ENCODE measurements around the gene MTHFR.

The MTHFR gene

DNA sequence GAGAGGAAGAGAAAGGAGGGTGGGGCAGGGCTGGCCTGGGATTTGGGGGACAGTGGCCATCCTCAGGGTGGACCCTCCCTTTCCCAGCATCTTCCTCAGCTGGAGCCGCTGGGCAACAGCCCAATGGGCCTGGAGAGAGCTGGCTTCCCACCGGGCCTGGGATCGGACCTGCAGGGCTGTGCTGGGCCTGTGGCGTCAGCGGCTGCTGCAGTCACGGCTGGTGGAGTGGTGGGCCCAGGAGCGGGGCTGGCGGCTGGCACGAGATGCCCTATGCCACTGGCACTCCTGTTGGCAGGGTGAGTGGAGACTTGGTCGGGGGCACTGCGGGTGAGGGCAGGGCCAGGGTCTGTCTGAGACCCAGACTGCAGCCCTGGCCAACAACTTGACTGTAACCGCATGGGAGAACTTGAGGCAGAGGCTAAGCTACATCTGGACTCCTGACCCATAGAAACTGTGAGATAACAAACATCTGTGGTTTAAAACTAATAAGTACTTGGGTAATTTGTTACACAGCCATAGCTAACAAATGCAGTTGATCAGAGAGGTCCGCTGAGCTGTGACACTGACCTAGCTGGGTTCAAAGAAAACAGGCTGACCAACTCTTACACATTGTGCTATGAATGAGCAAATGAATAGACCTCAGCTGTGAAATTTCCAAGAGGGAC lies 25.9 kb downstream of the MTHFR start:
- DNase-seq, result no peak

DNA sequence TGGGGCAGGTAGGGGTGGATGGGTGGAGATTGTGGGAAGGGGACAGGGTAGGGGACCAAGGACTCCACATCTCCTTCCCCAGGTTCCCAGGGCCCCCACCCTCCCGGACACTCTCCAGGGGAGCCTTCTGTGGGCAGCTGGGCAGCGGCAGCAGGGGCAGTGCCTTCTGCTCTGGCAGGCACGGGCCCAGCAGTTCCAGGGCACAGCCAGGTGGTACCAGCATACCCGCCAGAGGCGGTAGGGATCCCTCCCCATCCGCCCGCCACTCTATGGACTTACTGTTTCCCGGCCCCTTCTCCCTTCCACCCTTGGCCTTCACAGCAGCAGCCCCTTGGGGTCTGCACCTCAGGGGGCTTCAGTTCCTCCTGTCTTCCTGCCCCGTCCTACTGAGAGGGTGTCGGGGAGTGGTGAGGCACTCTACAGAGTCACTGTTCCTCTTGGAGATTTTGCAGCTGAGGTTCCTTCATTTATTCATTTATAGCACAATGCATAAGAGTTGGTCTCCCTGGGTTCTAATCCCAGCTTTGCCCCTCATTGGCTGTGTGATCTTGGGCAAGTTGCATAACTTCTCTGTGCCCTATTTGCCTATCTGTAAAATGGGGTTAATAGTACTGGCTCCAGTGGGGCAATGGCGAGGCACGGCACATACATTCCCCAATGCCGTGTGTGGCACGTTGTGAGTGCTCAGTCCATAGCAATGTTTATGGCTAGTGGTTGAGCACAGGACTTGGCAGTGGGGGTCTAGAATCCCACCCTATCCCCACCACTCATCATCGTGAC lies 26.7 kb downstream of the MTHFR start:
- DNase-seq, result no peak

DNA sequence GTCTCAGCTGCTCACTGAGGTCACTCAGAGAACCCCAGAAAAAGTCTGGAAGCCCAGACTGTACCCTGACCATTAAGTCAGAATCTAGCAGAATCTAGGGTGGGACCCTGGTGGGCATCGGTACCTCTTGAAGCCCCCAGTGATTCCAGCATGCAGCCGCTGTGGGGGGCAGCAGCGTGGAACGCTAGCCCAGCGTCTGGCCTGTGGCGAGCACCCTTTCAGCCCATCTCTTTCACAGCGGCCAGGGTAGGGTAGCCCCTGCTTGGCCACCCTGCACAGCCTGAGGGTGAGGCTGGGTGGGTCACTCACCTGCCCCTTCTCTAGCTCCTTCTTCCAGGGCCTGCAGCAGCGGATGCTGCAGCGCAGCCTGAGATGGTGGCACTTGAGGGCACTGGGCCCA lies 27.4 kb downstream of the MTHFR start:
- no peak for DNase-seq

DNA sequence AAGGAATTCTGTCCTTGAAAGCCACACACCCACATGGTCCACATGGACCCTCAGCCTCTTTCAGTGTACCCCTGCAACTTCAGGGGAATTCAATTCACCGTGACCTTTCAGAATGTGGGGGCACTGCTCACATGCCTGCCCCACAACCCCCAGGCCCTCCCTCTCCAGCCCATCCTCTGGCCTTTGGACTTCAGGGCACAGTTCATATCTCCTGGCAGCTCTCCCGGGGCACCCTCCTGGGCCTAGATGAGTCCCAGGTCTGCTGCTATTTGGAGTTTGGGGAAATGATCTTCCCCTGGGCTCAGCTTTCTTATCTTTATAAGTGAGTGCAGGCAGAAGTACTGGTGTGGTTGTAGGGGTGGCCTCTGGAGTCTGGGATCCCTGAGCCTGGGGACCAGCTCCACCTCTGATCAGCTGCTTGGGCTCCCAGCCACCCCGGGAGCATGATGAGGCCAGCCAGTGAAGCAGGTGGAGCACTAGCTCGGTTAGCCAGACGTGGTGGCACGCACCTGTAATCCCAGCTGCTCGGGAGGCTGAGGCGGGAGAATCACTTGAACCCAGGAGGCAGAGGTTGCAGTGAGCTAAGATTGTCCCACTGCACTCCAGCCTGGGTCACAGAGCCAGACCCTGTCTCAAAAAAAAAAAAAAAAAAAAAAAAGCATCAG lies 28.0 kb downstream of the MTHFR start:
- no peak for DNase-seq

DNA sequence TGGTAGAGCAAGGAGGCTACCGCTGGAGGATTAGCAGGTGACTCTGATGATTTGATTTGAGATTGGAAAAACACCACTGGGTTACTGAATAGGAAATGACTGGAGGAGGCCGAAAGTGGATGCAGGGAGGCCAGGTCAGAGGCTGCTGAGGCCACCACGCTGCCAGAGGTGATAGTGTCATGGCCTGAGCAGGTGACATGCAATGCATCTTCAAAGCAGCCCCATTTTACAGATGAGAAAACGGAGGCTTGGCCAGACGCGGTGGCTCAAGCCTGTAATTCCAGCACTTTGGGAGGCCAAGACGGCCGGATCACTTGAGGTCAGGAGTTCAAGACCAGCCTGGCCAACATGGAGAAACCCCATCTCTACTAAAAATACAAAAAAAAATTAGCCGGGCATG lies 31.0 kb downstream of the MTHFR start:
- no peak for DNase-seq

DNA sequence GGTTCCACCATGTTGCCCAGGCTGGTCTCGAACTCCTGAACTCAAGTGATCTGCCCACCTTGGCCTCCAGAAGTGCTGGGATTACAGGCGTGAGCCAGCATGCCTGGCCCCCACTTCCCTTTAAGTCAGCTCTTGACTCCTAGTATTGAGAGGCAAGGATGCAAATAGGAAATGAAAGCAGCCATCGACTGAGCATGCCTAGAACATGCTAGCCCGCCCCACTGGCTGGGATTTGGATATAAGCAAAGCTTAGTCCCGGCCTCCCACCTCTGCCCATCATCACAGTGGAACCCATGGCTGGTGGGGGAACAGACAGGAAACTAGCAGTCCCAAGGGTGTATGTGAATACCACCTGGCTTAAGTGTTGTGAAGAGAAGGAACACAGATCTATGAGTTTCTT lies 33.3 kb downstream of the MTHFR start:
- no peak for DNase-seq

DNA sequence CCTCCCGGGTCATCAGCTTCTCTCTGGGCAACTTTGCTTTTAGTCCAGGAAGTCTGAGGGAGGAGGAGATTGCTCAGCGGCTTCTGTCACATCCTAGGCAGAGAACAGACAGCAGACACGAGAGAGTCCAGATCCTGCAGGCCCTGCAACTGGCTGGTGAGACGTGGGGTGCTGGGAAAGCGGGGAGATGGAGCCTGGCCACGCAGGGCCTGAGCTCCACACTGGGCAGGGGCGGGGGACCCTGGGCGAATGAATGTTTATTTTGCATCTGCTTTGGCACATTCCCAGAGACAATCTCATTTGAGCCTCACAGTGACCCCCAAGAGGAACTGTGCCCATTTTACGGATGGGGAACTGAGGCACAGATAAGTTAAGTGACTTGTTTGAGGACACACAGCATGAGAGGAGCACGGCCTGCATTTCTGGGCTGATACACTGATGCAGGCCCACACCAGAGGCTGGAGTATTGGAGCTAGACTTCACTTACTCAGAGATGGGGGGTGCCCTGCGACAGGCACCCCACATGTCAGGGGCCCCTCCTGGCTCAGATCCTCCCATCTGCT lies 34.2 kb downstream of the MTHFR start:
- DNase-seq, result no peak

DNA sequence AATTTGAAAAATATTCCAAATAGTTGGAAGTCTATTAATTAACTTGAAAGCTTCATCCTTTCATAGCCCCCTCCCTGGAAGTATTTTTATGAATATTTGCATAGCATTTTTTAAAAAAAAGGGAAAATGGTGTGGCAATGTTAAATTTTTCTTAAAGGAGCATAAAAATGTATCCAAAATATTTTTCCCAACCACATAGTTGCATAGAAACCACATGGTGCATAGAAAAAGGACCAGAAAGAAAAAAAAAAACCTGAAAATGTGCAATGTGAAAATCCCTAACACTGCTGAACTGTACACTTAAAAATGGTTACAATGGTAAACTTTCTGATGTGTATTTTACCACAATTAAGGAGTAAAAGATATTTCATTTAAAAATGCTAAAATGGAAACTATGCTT lies 35.8 kb downstream of the MTHFR start:
- DNase-seq, result no peak

DNA sequence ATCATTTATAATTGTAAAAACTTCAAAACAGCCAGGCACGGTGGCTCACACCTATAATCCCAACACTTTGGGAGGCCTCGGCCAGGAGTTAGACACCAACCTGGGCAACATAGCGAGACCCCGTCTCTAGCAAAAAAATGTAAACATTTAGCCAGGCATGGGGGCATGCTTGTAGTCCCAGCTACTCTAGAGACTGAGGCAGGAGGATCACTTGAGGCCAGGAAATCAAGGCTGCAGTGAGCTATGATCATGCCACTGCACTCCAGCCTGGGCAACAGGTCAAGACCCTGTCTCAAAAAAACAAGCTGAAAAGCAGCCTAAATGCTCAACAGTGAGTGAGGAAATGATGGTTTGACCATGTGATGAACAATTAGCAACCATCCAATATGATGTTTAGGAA lies 36.5 kb downstream of the MTHFR start:
- no peak for DNase-seq

DNA sequence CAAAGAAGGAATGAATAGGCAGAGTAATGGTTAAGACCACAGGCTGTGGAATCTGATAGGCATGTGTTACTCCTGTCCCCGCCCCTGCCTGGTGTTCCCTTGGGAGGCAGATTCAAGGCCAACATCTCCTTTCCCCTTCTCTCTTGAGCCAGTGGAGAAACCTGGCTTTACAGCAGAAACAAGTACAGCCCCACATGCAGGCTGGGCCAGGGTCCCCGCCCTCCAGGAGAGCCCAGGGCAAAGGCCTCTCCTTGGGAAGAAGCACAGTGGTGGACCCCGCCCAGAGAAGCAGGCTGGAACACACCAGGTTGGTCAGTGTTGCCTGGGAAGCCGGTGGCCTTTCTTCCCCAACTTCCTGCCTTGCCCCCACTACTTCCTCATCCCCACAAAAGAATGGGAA lies 36.9 kb downstream of the MTHFR start:
- DNase-seq, result no peak

DNA sequence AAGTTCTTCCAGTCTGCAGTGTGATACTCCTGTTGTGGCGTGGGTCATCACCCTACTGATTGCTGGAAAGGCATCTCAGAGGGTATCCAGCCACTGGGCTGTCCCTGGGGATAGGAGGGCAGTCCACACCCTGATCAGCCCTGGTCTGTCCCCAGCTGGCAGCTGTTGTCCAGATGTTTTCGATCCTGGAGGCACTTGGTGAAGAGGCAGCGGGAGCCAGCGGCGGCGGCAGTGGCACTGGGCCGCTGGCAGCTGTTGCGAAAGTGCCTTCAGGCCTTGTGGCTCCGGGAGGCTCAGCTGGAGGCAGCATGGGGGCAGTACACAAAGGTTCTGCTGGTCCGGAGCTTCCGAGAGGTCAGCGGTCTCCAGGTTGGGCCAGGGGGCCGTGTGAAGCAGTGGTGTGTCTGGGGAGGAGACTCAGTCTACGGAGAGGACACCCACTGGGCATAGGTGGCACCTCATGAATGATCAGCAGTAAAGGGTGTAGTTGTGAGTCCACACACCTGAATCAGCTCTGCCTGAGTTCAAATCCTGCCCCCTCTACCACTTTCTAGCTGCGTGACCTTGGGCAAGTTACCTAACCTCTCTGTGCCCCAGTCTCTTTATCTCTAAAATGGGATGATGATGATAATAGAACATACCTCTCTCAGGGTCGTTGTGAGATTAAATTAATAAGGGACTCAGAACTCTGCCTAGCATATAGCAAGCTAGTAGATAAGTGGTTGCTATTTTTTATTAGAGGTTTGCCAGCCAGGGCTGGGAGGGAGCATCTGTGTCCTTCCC lies 37.7 kb downstream of the MTHFR start:
- no peak for DNase-seq

DNA sequence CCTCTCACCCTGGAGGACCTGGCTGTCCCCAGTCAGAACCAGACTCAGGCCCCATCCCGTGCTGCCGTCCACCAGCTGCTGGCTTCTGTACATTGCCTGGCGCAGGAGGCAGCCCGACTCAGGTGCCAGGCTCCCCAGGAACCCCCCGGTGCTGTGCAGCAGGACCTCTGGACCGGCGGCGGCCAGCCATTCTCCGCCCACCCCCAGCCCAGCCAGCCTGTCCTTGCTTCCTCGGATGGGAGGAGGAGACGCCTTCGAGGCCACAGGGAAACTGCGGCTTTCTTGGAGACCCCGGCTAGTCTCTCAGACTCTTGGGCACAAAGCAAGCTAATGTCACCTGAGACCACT lies 39.4 kb downstream of the MTHFR start:
- DNase-seq, result no peak

DNA sequence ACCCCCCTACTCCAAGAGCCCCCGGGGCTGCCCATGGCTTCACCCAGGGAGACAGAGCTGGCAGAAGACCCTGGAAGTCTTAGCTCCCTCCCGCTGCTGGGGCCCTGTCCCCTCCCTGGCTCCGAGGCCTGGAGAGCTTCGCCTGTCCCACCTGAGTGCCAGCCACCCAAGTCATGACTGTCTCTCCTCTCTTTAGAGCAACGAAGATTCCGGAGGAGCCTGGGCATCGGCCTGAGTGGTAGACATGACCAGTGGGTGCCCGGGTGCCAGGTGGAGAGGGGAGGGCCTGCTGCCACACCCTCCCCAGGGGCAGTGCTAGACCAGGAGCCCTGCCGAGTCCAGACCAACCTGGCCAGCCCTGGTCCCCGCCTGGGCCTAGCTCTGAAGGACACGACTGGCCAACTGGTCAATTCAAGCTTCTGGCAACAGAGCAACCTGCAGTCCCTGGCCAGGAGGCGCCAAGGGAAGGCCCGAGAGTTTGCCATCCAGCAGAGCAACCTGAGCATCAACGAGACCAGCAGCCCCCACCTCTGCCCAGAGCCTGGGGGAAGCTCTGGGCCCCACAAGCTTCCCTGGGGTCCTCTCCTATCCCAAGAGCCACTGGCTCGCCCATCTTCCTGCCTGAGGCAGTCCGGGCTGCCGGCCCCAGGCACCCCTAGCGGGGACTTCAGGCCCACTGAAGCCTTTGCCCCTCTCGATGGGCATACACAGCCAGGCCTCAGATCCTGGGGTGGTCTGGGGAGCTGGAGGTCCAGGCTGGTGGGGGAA lies 39.9 kb downstream of the MTHFR start:
- no peak for DNase-seq

DNA sequence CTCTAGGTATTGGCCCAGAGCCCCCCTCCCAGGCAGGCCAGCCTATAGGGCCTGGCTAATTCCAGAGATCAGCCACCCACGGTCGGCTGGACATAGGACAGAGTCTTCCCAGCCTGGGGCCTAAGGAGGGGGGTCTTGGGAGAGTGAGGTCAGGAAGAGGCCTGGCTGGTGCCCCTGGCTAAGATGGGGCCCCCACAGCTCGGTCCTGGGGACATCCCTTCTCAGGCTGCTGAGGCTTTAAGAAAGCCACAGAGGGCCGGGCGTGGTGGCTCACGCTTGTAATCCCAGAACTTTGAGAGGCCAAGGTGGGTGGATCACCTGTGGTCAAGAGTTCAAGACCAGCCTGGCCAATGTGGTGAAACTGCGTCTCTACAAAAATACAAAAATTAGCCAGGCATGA lies 41.2 kb downstream of the MTHFR start:
- DNase-seq, result no peak

DNA sequence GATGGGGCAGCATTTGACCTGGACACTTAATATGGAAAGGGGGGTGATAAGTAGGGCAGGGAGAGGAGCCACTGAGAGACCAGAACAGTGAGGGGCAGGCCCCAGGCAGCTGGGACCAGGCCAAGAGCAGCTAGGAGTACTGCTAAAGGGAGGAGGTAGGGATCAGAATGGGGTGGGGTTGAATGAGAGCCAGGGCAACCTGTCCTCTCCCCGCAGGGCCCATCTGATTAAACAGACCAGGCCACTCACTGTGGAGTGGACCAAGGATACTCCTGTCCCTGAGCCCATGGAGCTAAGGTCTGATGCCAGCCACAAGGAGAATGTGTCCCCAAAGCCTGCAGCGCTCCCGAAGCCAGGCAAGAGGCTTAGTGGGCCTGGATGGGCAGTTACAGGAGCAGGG lies 41.6 kb downstream of the MTHFR start:
- no peak for DNase-seq

DNA sequence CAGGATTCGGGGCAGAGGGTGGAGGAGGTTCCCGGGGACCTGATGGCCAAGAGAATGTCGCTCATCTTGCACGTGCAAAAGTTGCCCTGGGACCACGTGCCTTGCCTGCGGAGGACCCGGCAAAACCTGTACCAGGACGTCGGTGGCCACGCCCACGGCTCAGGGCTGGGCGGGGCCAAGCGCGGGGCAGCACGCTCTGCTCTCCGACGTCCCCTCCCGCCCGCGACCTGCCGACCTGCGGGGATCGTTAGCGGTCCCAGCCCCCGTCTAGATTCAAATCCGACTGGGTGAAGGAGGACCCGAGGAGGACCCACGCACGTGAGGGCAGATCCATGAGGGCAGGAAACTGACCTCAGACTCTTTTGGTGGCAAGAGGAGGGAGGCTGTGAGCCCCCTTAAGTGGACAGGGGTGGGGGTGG lies 43.8 kb downstream of the MTHFR start, which contains the start of gene C1orf167:
Gene C1orf167, plus strand, starts transcription at position 206 of the 419 bp plus-strand sequence. CDS start 2,208 bp downstream, outside the sequence.
- peak; percentile 52 for DNase-seq

DNA sequence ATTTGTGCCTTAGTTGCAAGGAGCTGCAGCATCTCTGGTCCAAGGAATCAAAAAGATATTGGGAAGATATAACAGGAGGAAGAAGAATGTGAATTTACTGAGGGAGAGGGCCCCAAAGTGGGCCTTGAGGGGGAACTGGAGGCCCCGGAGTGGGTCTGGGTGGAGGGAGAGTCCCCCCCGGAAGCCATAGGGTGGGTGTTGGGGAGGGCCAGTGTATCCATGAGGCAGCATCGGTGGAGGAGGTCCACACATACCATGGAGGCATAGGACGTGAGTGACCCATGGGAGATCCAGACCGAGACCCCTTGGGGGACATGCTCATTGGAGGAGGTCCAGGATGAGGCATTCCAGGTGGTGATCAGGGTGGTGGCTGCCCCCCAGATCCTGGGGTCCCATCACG lies 44.5 kb downstream of the MTHFR start:
- no peak for DNase-seq

DNA sequence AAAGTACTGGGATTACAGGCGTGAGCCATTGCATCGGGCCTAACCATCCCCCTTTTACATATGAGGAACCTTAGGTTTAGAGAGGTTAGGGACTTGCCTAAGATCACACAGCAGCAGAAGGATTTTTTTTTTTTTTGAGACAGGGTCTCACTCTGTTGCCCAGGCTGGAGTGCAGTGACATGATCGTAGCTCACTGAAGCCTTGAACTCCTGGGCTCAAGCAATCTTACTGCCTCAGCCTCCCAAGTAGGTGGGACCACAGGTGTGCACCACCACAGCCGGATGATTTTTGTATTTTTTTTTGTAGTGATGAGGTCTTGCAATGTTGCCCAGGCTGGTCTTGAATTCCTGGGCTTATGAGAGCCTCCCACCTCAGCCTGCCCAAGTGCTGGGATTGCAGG lies 46.0 kb downstream of the MTHFR start:
- no peak for DNase-seq

DNA sequence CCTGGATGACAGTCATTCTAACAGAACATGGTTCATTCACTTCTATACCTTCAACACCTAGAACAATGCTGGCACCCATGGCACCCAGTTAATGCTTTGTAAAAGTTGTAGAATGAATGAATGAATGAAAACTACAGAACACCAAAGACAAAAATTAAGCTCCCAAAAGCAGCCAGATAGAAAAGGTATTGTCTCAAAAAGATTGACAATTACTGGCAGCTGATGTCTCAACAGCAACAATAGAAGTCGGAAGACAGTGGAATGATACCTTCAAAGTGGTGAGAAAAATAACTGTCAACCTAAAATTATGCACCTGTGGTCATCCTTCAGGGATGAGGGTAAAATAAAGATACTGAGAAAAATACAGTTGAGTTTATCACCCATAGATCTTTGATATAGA lies 48.7 kb downstream of the MTHFR start:
- DNase-seq, result no peak

DNA sequence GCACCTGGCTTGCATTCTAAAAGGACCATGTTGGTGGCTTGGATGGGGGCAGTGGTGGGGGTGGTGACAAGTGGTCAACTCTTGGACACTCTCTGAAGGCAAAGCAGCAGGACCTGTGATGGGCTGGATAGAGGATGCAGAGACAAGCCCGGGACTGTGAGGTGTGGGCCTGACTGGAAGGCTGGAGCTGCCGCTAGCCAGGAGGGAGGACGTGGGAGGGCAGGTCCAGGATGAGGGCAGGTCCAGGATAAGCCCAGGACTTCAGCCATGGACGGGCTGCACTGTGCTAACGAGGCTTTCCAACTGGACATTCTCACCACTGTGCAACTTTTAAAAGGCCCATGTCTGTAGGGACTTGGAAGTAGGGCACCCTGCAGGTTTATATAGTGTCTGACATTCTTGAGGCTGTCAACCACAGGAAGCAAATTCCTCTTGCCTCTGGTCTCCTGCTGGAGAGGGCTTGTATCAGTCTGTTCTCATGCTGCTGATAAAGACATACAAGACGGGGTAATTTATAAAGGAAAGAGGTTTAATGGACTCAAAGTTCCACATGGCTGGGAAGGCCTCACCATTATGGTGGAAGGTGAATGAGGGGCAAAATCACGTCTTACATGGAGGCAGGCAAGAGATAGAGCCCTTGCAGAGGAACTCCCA lies 52.1 kb downstream of the MTHFR start:
- DNase-seq, result no peak

DNA sequence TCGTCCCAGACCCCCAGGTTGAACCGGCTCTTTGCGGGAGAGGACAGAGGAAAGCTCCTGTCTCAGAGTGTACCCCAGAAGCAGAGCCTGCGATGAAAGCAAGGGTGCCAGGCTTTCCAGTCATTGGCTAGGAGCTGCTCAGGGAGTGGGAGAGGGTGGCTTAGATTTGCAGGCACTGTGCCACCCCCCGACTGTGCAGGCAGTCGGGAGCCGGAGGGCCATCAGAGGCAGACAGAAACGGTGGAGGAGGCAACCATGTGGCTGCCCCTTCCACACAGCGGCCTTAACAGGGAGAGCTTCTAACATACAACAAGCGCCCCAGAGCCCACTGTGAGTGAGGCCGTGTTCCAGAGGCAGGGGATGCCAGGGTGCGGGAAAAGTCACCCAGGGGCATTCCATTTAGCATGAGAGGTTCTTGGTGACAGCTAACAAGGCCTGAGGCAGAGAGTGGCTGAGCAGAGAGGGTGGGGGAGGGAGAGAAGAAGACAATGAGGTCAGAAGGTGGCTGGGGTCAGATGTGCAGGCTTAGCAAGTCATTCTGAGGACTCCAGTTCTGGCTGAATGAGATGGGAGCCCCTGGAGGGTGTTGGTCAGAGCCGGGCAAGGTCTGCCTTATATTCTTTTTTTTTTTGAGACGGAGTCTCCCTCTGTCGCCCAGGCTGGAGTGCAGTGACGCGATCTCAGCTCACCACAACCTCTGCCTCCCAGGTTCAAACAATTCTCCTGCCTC lies 53.2 kb downstream of the MTHFR start:
- no peak for DNase-seq

Measured in stimulated activated CD8-positive, alpha-beta memory T cell treated with anti-CD3 and anti-CD28 coated beads, Interleukin-4, amount 100 ng/mL, for 48 hours (primary cell).